Vagina (tissue), 2 donors: Measurements from ENCODE around the gene REG1B.

Experiments used
- POLR2AphosphoS5 ChIP-seq, 2 donors: sonication (generic); formaldehyde crosslinking; IDR thresholded peaks; one replicate each; pipeline ENCODE4 v1.9.0; 2017; ENCODE audit warnings: antibody characterized with exemption in 2 of 2, mild to moderate bottlenecking in 2 of 2, low read depth in 1 of 2; ENCODE audit not compliant: insufficient read depth in 1 of 2
- TF ChIP-seq, protein P1 (sequence below), 3 experiments: fragments of 450-650 bp in 2 of 3; fragments of 200-600 bp in 1 of 3; sonication (generic) in 1 of 3; IDR thresholded peaks; one replicate each; pipeline ENCODE4 v1.5.1; 2017 to 2019; ENCODE audit warnings: antibody characterized with exemption in 3 of 3, mild to moderate bottlenecking in 2 of 3, moderate library complexity in 2 of 3

GRCh38 chr2:79097843-79098242, 10.1 kb upstream of the REG1B start:
- no peak for TF ChIP-seq POLR2AphosphoS5 (IDR thresholded peaks at IDR 0.05; ENCODE audit: insufficient read depth in 1 of 2, low read depth in 1 of 2)
- TF ChIP-seq, protein P1, sequence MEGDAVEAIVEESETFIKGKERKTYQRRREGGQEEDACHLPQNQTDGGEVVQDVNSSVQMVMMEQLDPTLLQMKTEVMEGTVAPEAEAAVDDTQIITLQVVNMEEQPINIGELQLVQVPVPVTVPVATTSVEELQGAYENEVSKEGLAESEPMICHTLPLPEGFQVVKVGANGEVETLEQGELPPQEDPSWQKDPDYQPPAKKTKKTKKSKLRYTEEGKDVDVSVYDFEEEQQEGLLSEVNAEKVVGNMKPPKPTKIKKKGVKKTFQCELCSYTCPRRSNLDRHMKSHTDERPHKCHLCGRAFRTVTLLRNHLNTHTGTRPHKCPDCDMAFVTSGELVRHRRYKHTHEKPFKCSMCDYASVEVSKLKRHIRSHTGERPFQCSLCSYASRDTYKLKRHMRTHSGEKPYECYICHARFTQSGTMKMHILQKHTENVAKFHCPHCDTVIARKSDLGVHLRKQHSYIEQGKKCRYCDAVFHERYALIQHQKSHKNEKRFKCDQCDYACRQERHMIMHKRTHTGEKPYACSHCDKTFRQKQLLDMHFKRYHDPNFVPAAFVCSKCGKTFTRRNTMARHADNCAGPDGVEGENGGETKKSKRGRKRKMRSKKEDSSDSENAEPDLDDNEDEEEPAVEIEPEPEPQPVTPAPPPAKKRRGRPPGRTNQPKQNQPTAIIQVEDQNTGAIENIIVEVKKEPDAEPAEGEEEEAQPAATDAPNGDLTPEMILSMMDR (IDR thresholded peaks at IDR 0.05) = no peak
